ENCODE measurements around the gene EGFL7. TPM values are rescaled to one million over a fixed set of nuclear protein-coding genes. Genes with fewer than 3 reads are reported as not detected.

EGFL7 gene
- polyA plus RNA-seq, 3 donors = 1.3 to 2.8 (median 2.2) TPM

DNA sequence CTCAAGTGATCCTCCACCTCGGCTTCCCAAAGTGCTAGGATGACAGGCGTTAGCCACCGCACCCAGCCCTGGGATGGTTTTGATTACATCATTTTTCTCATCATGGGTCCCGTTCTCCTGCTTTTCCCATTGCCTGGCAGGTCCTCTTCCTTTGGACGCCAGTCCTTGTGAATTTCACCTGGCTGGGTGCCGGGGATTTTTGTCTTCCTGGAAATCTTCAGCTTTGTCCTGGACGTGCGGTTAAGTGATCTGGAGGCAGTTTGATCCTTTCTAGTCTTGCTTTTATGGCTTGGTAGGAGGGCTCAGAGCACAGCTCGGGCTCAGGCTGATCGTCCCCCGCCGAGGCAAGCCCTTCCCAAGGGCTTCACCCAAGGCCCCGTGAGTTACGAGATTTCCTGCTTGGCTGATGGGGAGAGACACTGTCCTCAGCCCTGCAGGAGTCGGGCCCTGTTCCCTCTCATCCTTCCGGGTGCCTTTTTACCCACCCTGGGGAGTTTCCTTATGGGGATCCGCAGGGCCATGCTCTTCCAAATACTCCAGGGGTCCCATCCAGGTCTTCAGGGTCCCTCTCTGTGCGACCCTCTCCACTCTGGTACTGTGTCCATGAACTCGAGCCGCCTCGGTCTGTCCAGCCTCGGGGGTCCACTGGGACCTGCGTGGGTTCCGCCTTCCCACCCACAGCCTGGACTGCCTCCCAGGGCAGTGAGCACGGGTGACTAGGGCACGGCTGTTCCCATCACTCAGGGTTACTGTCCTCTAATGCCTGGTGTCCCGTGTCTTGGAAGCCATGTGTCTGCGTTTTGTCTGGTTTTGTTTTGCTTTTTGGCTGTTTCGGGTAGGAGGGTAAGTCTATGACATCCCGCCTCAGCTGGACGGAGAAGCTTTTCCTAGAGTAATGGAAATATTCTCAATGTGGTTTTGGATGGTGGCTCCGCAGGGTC, 22.3 kb upstream of the EGFL7 start:
- intact Hi-C loops (cut with micrococcal nuclease) = loop anchor here in 1 of 2 donors (5.0 kb wide), 1 partner anchor 93 kb away; the partner anchor contains the start of gene NOTCH1
- H2AFZ ChIP-seq (ENCODE audit: insufficient read depth, low read depth, low read length, poor library complexity, severe bottlenecking) = no peak overlapping the region
- H3K36me3 ChIP-seq (replicated peaks in 1 of 2; ENCODE audit: control insufficient read depth in 1 of 2, insufficient read depth in 2 of 2, low read length in 2 of 2) = no peaks in the 10 kb centered on the region
- H3K4me2 ChIP-seq (replicated peaks; ENCODE audit: extremely low read depth, low read length, poor library complexity, severe bottlenecking) = no peak overlapping the region
- no peaks in the 10 kb centered on the region for H4K20me1 ChIP-seq (ENCODE audit: insufficient read depth, low read length)
- peaks cover 13 to 36% (median 32%) of the 10 kb centered on the region in 3 donors for H3K27me3 Mint-ChIP-seq (ENCODE audit: low read depth in 3 of 3)
- no peak overlapping the region for H3K27ac Mint-ChIP-seq
- no peak overlapping the region for H3K4me3 Mint-ChIP-seq
- peaks cover 23% of the 10 kb centered on the region in 2 donors for H3K4me1 ChIP-seq (ENCODE audit: control insufficient read depth in 1 of 2, insufficient read depth in 2 of 2, low read length in 2 of 2)
- H3K9me3 ChIP-seq (replicated peaks in 1 of 2; ENCODE audit: control insufficient read depth in 1 of 2, insufficient read depth in 1 of 2, low read length in 2 of 2) = peaks cover 0 to 7% of the 10 kb centered on the region in 2 donors
- H3K27ac ChIP-seq (ENCODE audit: low read depth in 1 of 2, low read length in 2 of 2) = no peak overlapping the region
- no peak overlapping the region for H3K4me3 ChIP-seq (replicated peaks in 1 of 3; ENCODE audit: low read depth in 2 of 3, low read length in 3 of 3)
- 94% methylated on average over 30 of the region's 32 CpGs for WGBS (ENCODE audit: insufficient coverage)
- TF ChIP-seq, protein P1, sequence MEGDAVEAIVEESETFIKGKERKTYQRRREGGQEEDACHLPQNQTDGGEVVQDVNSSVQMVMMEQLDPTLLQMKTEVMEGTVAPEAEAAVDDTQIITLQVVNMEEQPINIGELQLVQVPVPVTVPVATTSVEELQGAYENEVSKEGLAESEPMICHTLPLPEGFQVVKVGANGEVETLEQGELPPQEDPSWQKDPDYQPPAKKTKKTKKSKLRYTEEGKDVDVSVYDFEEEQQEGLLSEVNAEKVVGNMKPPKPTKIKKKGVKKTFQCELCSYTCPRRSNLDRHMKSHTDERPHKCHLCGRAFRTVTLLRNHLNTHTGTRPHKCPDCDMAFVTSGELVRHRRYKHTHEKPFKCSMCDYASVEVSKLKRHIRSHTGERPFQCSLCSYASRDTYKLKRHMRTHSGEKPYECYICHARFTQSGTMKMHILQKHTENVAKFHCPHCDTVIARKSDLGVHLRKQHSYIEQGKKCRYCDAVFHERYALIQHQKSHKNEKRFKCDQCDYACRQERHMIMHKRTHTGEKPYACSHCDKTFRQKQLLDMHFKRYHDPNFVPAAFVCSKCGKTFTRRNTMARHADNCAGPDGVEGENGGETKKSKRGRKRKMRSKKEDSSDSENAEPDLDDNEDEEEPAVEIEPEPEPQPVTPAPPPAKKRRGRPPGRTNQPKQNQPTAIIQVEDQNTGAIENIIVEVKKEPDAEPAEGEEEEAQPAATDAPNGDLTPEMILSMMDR (IDR thresholded peaks at IDR 0.05) = no peak
- H3K9ac ChIP-seq (ENCODE audit: insufficient read depth, low read length, poor library complexity, severe bottlenecking) = no peak overlapping the region
- no peaks in the 10 kb centered on the region for H3K79me2 ChIP-seq (ENCODE audit: insufficient read depth, low read length)
- peaks cover 0 to 5% of the 10 kb centered on the region in 2 donors for H3K27me3 ChIP-seq (ENCODE audit: control insufficient read depth in 2 of 2, insufficient read depth in 2 of 2, low read length in 2 of 2)
- H3K4me1 Mint-ChIP-seq = peaks cover 17% of the 10 kb centered on the region
- peak in 1 of 3 donors; percentile 5 for DNase-seq
- no peaks in the 10 kb centered on the region for H3K36me3 Mint-ChIP-seq
- H3K9me3 Mint-ChIP-seq = peaks cover 0 to 8% (median 6%) of the 10 kb centered on the region in 7 donors

GRCh38 chr9:136642439-136642921, 20.2 kb upstream of the EGFL7 start:
- H3K4me2 ChIP-seq (replicated peaks; ENCODE audit: extremely low read depth, low read length, poor library complexity, severe bottlenecking) = no peak overlapping the region
- Mint-ChIP-seq H3K36me3 (peaks cover 2% of the 10 kb centered on the region in 2 donors), H3K4me3 (no peak overlapping the region), H3K27ac (peak overlapping the region in 3 of 7 donors; percentile 50 to 61 (median 53)), H3K4me1 (peaks cover 32% of the 10 kb centered on the region), H3K27me3 (ENCODE audit: low read depth in 3 of 3) (peaks cover 16 to 48% (median 39%) of the 10 kb centered on the region in 3 donors), H3K9me3 (peaks cover 0 to 8% (median 6%) of the 10 kb centered on the region in 7 donors)
- intact Hi-C loops (cut with micrococcal nuclease) = loop anchor here in 1 of 2 donors (5.0 kb wide), 1 partner anchor 95 kb away; the partner anchor contains the start of gene NOTCH1
- H3K9me3 ChIP-seq (replicated peaks in 1 of 2; ENCODE audit: control insufficient read depth in 1 of 2, insufficient read depth in 1 of 2, low read length in 2 of 2) = peaks cover 0 to 7% of the 10 kb centered on the region in 2 donors
- no peak overlapping the region for H3K27ac ChIP-seq (ENCODE audit: low read depth in 1 of 2, low read length in 2 of 2)
- H2AFZ ChIP-seq (ENCODE audit: insufficient read depth, low read depth, low read length, poor library complexity, severe bottlenecking) = no peak overlapping the region
- peaks cover 0 to 20% of the 10 kb centered on the region in 2 donors for H3K27me3 ChIP-seq (ENCODE audit: control insufficient read depth in 2 of 2, insufficient read depth in 2 of 2, low read length in 2 of 2)
- no peaks in the 10 kb centered on the region for H3K36me3 ChIP-seq (replicated peaks in 1 of 2; ENCODE audit: control insufficient read depth in 1 of 2, insufficient read depth in 2 of 2, low read length in 2 of 2)
- no peak overlapping the region for H3K4me3 ChIP-seq (replicated peaks in 1 of 3; ENCODE audit: low read depth in 2 of 3, low read length in 3 of 3)
- no peaks in the 10 kb centered on the region for H3K79me2 ChIP-seq (ENCODE audit: insufficient read depth, low read length)
- H3K9ac ChIP-seq (ENCODE audit: insufficient read depth, low read length, poor library complexity, severe bottlenecking) = no peak overlapping the region
- DNase-seq = no peak
- WGBS (ENCODE audit: insufficient coverage) = no CpG with 5 or more reads among the region's 7 CpGs
- TF ChIP-seq, protein P1 (IDR thresholded peaks at IDR 0.05) = no peak
- no peaks in the 10 kb centered on the region for H4K20me1 ChIP-seq (ENCODE audit: insufficient read depth, low read length)
- H3K4me1 ChIP-seq (ENCODE audit: control insufficient read depth in 1 of 2, insufficient read depth in 2 of 2, low read length in 2 of 2) = peaks cover 38 to 41% of the 10 kb centered on the region in 2 donors
